ENCODE data around the gene FAM120A.

GRCh38 chr9:93415176-93415690 lies 36.3 kb upstream of the FAM120A start:
- TF ChIP-seq CTCF (IDR thresholded peaks at IDR 0.05) (no peak), POLR2AphosphoS5 (IDR thresholded peaks at IDR 0.05; ENCODE audit: low read depth, low read length) (no peak), TCF7L2 (IDR thresholded peaks at IDR 0.05; ENCODE audit: low read depth, low read length) (no peak)
